Measurements from ENCODE around the gene TMEM37. TPM values are rescaled to one million over a fixed set of nuclear protein-coding genes. Genes with fewer than 3 reads are reported as not detected.

TMEM37 gene
- polyA plus RNA-seq, 1 of the 3 experiments (the other 2 are of a cell fraction) = 0.25 TPM

- Histone ChIP-seq H3K79me2 (ENCODE audit: insufficient read depth) (no peaks in the 10 kb centered on the region), H4K20me1 (ENCODE audit: insufficient read depth) (no peaks in the 10 kb centered on the region), H3K9me2 (no peaks in the 10 kb centered on the region), H3K36me3 (replicated peaks in 1 of 2; ENCODE audit: control insufficient read depth in 1 of 2, insufficient read depth in 2 of 2, low read length in 1 of 2) (no peaks in the 10 kb centered on the region), H3F3A (replicated peaks; ENCODE audit: insufficient read depth) (no peaks in the 10 kb centered on the region), H3K4me2 (no peak overlapping the region), H2AFZ (ENCODE audit: low read depth) (no peak overlapping the region), H3K27ac (ENCODE audit: low read depth in 2 of 2, low read length in 1 of 2) (peak overlapping the region in 1 of 2 experiments; percentile 95; a peak in 2 of 4 replicates), H3K4me3 (ENCODE audit: low read depth in 2 of 2, low read length in 1 of 2) (no peak overlapping the region), H3K27me3 (ENCODE audit: insufficient read depth) (no peaks in the 10 kb centered on the region), H3K9me3 (no peaks in the 10 kb centered on the region), H3K4me1 (ENCODE audit: control insufficient read depth in 1 of 2, insufficient read depth in 2 of 2, low read depth in 1 of 2, low read length in 1 of 2) (peaks cover 0 to 65% of the 10 kb centered on the region in 2 experiments; a peak in 1 of 4 replicates), H3K9ac (no peak overlapping the region)
- peak; percentile 71 for DNase-seq
- POLR2A ChIA-PET = no interaction called here
- WGBS (ENCODE audit: low lambda C conversion rate) = 40% methylated on average over 6 of the region's 20 CpGs
- 0 out of 2 replicates have a peak, but pooled peaks have one; percentile 50 for TF ChIP-seq FOXJ3 (CRISPR knock-in tag; IDR thresholded peaks at IDR 0.05)
- peak; percentile 31; the same call in 1 of the 2 replicates for TF ChIP-seq MXI1 (IDR thresholded peaks at IDR 0.05; ENCODE audit: low read depth, low read length)
- peak in 1 of 2 experiments; percentile 79; a peak in 2 of 4 replicates for TF ChIP-seq EP300 (IDR thresholded peaks at IDR 0.05; ENCODE audit: borderline replicate concordance in 1 of 2, low read depth in 1 of 2, low read length in 1 of 2)
- peak; percentile 9; the same call in 1 of the 2 replicates for TF ChIP-seq RCOR1 (IDR thresholded peaks at IDR 0.05; ENCODE audit: low read length)
- TF ChIP-seq PBX3 (IDR thresholded peaks at IDR 0.05) = no peak
- CTCF ChIA-PET = interaction anchor here (0.7 to 1.4 kb wide), 5 partner anchors 9 to 692 kb away, joined by 3 to 5 read pairs (median 3); partner anchors contain the start of gene TMEM37
These were observed 51.1 kb downstream of the TMEM37 start for GRCh38 chr2:119482481-119483394.

GRCh38 chr2:119483395-119483753, 51.7 kb downstream of the TMEM37 start:
- CTCF ChIA-PET = interaction anchor here (0.7 to 1.4 kb wide), 5 partner anchors 8 to 692 kb away, joined by 3 to 5 read pairs (median 3); partner anchors contain the start of gene CFAP221
- 76% methylated on average over 3 of the region's 5 CpGs for WGBS (ENCODE audit: low lambda C conversion rate)

More at GRCh38 chr2:119483395-119483753, 51.7 kb downstream of the TMEM37 start:
- DNase-seq = no peak
- no peaks in the 10 kb centered on the region for H3F3A ChIP-seq (replicated peaks; ENCODE audit: insufficient read depth)
- H3K9me3 ChIP-seq = no peaks in the 10 kb centered on the region
- POLR2A ChIA-PET = no interaction called here
- peak overlapping the region in 1 of 2 experiments; percentile 95; a peak in 2 of 4 replicates for H3K27ac ChIP-seq (ENCODE audit: low read depth in 2 of 2, low read length in 1 of 2)
- peaks cover 0 to 65% of the 10 kb centered on the region in 2 experiments; a peak in 1 of 4 replicates for H3K4me1 ChIP-seq (ENCODE audit: control insufficient read depth in 1 of 2, insufficient read depth in 2 of 2, low read depth in 1 of 2, low read length in 1 of 2)
- no peaks in the 10 kb centered on the region for H3K79me2 ChIP-seq (ENCODE audit: insufficient read depth)
- no peaks in the 10 kb centered on the region for H3K27me3 ChIP-seq (ENCODE audit: insufficient read depth)
- no peak overlapping the region for H3K4me2 ChIP-seq
- H3K4me3 ChIP-seq (ENCODE audit: low read depth in 2 of 2, low read length in 1 of 2) = no peak overlapping the region
- H3K9me2 ChIP-seq = no peaks in the 10 kb centered on the region
- no peak overlapping the region for H3K9ac ChIP-seq
- no peaks in the 10 kb centered on the region for H3K36me3 ChIP-seq (replicated peaks in 1 of 2; ENCODE audit: control insufficient read depth in 1 of 2, insufficient read depth in 2 of 2, low read length in 1 of 2)
- no peak overlapping the region for H2AFZ ChIP-seq (ENCODE audit: low read depth)
- H4K20me1 ChIP-seq (ENCODE audit: insufficient read depth) = no peaks in the 10 kb centered on the region
- TF ChIP-seq EP300 (IDR thresholded peaks at IDR 0.05; ENCODE audit: borderline replicate concordance in 1 of 2, low read depth in 1 of 2, low read length in 1 of 2) (no peak), ELF1 (IDR thresholded peaks at IDR 0.05) (no peak), MEF2A (IDR thresholded peaks at IDR 0.05; ENCODE audit: borderline replicate concordance, low read depth) (no peak), TCF12 (IDR thresholded peaks at IDR 0.05) (no peak), GATA2 (CRISPR knock-in tag; IDR thresholded peaks at IDR 0.05) (no peak), YY1 (IDR thresholded peaks at IDR 0.05; ENCODE audit: low read depth) (no peak), RCOR1 (IDR thresholded peaks at IDR 0.05; ENCODE audit: low read length) (no peak)

Measured in SK-N-SH (cell line).